GM18858 (cell line): ENCODE results near the gene ZBTB22.
"Not testable (repeated sequence)": the region's sequence is repeated elsewhere in the genome, so short reads cannot be mapped to it uniquely, and the experiment has no call there.

Source experiments
- ATAC-seq: cut with Tn5 transposase; IDR thresholded peaks from one replicate; pipeline ENCODE4 v1.9.1; 2021; ENCODE audit not compliant: unreplicated experiment

Gene ZBTB22

GRCh38 chr6:33301877-33302276 lies 15.7 kb downstream of the ZBTB22 start:
- ATAC-seq, result no peak

DNA sequence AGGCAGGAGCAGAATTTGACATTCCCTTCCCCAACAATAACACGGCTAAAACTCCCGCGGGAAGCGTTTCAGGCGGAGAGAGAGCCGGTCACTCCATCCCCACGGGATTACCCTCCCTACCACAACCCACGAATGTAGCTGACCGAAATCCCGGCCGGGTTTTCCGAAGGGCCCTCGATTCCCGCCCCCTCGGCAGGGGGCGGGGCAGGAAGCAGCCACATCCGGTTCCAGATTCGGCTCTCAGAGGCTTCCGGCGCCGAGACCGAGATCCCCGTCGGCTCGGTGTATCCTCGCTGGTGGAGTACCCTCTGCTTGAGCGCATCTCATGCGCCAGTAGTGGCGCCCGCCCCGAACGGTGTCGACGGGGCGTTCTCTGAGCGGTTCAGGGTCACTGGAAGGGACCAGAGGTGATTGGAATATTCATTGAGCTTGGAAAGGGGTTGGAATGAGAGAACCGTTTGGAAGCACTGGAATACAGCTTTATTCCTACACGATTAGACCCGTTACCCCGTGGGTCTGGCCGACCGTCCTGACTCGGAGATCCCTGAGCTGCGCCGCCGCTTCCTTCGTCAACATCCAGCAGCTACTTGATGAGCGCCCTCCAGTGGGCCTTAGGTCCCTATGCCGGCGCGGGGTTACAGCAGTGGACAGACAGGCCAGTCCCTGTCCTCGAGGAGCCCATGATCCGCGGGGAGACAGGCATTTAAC lies 18.2 kb downstream of the ZBTB22 start:
- ATAC-seq, result peak; percentile 67

GRCh38 chr6:33298773-33299236 lies 18.7 kb downstream of the ZBTB22 start, which contains the start of gene RGL2:
TSS of gene RGL2 (minus strand) at chr6:33298942. CDS start at chr6:33298610, 332 bp downstream.
- no peak for ATAC-seq

GRCh38 chr6:33297956-33298772 lies 19.4 kb downstream of the ZBTB22 start:
- ATAC-seq, result no peak

DNA sequence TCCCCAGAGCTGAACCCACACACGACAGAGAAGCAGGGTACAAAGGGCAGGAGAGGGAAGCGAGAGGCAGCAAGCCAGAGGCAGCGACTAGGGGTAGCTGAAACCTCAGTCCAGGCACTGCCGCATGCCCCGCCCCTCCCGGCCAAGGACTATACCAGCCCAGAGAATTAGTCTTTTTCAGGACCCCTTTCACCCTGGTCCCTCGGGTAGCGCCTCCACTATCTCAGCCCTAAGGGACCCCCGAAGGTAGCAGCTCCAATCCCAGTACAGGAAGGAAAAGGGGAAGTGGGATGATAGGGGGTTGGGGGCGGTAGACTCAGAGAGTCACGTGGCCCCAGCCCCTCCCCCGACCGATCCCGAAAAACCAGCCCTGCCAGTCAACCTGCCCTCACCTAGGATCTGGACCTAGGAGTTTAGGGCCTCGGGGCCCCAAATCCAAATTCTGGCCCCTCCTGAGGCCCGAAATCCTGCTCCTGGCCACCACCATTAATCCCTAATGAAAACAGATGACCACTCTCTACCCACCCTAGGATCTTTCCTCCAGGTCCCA lies 20.1 kb downstream of the ZBTB22 start:
- no peak for ATAC-seq

- no peak for ATAC-seq
These were observed 20.6 kb downstream of the ZBTB22 start for GRCh38 chr6:33296797-33297405.

GRCh38 chr6:33295621-33296369 lies 21.7 kb downstream of the ZBTB22 start:
- ATAC-seq, result no peak

- ATAC-seq, result no peak
These were observed 23.3 kb downstream of the ZBTB22 start for GRCh38 chr6:33294086-33294823.

- ATAC-seq, result no peak
These were observed 24.4 kb downstream of the ZBTB22 start for GRCh38 chr6:33292996-33293682.

- no peak for ATAC-seq
These were observed 27.1 kb downstream of the ZBTB22 start for GRCh38 chr6:33290459-33290858.

DNA sequence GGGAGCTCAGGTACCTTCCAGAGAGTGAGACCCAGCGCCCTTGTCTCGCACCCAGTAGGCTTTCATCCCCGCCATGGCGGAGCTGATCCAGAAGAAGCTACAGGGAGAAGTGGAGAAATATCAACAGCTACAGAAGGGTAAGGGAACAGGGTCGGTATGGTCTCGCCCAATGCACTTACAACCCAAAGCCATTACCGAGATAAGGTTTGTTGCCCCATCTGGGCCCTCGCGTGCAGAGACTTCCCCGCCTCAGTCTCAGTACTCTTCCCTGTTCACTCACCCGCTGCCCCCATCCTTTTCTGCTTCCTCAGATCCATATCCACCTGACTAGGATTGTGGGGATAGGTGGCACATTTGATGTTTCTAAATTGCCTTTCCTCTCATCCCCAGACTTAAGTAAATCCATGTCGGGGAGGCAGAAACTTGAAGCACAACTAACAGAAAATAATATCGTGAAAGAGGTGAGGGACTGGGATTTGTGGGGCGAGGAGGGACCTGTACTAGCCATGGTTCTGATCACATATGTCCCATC lies 27.7 kb downstream of the ZBTB22 start:
- ATAC-seq, result no peak

- peak; percentile 53 for ATAC-seq
These were observed 28.4 kb downstream of the ZBTB22 start, which contains the start of the genes PFDN6 and WDR46 for GRCh38 chr6:33288921-33289783. TSS of gene PFDN6 (plus strand) at chr6:33289601. CDS start at chr6:33289857, 256 bp downstream. TSS of gene WDR46 (minus strand) at chr6:33289239. CDS start at chr6:33289170, 69 bp downstream.

DNA sequence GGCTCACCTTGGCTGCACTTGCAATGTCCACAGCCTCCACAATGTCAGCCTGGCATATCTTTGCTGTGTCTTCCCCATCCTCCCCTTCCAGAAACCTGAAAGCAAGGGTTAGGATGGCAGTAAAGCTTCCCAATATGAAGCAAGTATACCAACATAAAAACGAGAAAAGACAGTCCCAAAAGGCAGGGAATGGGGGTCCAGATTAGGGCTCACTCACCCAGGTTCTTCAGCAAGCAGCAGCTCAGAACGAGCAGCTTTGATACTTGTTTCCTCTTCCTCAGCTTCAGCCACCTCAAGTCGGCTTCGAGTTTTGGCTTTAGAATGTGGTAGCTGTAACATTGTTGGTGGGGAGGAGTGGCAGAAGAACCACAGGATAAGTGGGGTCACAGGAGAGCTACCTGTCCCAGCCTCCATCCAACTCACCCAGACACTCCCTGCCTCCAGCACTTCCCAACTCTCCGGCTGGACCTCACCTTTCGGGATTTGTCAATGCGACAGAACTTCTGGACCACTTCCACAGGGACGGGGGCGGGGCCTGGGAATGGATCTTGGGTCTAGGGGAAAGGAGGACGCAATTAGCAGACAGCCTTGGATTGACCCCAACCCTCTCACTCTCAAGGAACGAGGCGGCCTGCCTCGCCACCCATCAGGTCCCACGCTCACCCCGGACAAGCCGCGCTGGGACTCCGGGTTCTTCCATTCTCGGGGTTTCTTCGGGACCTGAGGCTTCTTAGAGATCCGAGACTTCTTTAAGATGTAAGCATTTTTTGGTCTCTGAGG lies 29.2 kb downstream of the ZBTB22 start:
- ATAC-seq, result no peak

GRCh38 chr6:33286946-33287914 lies 30.3 kb downstream of the ZBTB22 start:
- no peak for ATAC-seq

DNA sequence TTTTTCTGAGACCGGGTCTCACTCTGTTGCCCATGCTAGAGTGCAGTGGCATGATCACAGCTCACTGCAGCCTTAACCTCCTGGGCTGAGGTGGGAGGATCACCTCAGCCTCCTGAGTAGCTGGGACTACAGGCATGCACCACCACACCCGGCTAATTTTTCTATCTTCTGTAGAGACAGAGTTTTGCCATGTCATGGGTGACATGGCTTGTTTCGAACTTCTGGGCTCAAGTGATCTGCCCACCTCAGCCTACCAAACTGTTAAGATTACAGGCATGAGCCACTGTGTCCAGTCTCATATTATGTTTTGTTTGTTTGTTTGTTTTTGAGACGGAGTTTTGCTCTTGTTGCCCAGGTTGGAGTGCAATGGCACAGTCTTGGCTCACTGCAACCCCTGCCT lies 32.3 kb downstream of the ZBTB22 start:
- not testable (repeated sequence) for ATAC-seq

DNA sequence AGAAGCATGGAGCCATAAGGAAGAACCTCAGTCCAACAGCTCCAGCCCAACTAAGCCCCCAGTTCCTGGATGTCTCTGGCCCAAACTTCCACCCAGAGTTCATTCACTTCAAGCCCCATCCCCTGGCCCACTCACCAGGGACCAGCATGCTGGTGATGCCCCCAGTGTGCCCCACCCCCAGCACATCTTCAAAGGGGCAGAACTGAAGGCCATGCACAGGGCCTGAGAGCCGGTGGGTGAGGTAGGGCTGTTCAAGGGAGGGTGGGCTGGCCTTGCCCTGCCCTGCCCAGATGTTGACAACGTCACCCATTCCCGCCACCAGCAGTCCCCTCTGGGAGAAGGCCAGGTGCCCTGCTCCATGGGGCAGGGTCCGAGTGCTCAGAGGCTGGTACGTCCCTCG lies 37.0 kb downstream of the ZBTB22 start:
- no peak for ATAC-seq
